ENCODE results near the gene HERC2. TPM values are rescaled to one million over a fixed set of nuclear protein-coding genes. Genes with fewer than 3 reads are reported as not detected.
"Not testable (repeated sequence)": the region's sequence is repeated elsewhere in the genome, so short reads cannot be mapped to it uniquely, and the experiment has no call there.

HERC2 gene
- total RNA-seq, 1 donor: 53.6 TPM

DNA sequence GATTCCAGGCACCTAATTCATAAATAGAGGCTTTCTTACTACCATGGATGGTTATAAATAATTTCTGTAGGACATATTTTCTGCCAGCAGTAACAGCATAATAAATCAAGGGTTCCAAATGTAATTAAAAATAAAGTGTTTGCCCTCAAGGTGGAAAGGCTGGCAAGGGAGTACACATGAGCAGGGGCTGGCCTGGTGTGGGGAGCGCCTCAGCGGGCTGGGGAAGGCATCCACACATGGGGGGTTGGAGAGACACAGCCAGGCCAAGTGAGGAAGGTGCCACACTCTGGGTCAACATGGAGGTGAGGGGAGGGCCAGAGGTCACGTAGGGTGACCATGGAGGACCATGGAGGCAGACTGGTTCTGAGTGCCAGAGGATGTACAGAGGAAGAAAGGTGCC is 157.1 kb downstream of the HERC2 start:
- TF ChIP-seq, protein P1, sequence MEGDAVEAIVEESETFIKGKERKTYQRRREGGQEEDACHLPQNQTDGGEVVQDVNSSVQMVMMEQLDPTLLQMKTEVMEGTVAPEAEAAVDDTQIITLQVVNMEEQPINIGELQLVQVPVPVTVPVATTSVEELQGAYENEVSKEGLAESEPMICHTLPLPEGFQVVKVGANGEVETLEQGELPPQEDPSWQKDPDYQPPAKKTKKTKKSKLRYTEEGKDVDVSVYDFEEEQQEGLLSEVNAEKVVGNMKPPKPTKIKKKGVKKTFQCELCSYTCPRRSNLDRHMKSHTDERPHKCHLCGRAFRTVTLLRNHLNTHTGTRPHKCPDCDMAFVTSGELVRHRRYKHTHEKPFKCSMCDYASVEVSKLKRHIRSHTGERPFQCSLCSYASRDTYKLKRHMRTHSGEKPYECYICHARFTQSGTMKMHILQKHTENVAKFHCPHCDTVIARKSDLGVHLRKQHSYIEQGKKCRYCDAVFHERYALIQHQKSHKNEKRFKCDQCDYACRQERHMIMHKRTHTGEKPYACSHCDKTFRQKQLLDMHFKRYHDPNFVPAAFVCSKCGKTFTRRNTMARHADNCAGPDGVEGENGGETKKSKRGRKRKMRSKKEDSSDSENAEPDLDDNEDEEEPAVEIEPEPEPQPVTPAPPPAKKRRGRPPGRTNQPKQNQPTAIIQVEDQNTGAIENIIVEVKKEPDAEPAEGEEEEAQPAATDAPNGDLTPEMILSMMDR (IDR thresholded peaks at IDR 0.05; ENCODE audit: extremely low read depth, low read depth, low read length): no peak
- Histone ChIP-seq H4K20me1 (ENCODE audit: insufficient read depth, low read length) (no peaks in the 10 kb centered on the region), H3K27me3 (ENCODE audit: insufficient read depth, low read length) (no peaks in the 10 kb centered on the region), H3K27ac (ENCODE audit: low read depth, low read length) (no peak overlapping the region), H3K36me3 (ENCODE audit: insufficient read depth, low read length) (peaks cover 43% of the 10 kb centered on the region), H3K4me1 (ENCODE audit: insufficient read depth, low read length) (no peaks in the 10 kb centered on the region), H3K4me3 (ENCODE audit: insufficient read depth, low read length) (no peak overlapping the region), H2AFZ (ENCODE audit: low read length) (no peak overlapping the region), H3K9me3 (ENCODE audit: low read depth, low read length) (no peaks in the 10 kb centered on the region), H3K79me2 (ENCODE audit: insufficient read depth, low read length) (no peaks in the 10 kb centered on the region), H3K4me2 (ENCODE audit: insufficient read depth, low read length) (no peak overlapping the region)
- DNase-seq (ENCODE audit: insufficient read length, low spot score, missing footprints): no peak

DNA sequence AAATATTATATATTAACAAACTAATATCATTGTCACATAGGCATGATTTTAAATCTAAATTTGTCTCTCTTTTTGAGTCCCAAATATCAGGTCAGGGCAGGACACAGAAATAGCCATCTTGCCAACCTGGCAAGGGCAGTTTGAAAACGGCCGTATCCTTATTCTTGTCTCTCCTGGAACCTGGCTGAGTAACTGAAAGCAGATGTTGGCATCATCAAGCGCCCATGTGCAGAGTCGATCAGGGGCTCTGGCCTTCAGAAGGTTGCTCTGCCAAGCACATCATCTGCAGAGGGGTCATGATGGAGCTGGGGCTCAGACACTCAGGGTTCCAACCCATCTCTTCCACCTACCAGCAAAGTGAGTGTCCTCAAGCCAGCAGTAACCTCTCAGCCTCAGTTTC is 167.7 kb downstream of the HERC2 start:
- TF ChIP-seq, protein P1 (IDR thresholded peaks at IDR 0.05; ENCODE audit: extremely low read depth, low read depth, low read length): no peak
- Histone ChIP-seq H3K4me1 (ENCODE audit: insufficient read depth, low read length) (peaks cover 3% of the 10 kb centered on the region), H3K36me3 (ENCODE audit: insufficient read depth, low read length) (peaks cover 7% of the 10 kb centered on the region), H2AFZ (ENCODE audit: low read length) (no peak overlapping the region), H4K20me1 (ENCODE audit: insufficient read depth, low read length) (peaks cover 10% of the 10 kb centered on the region), H3K9me3 (ENCODE audit: low read depth, low read length) (no peaks in the 10 kb centered on the region), H3K79me2 (ENCODE audit: insufficient read depth, low read length) (peaks cover 19% of the 10 kb centered on the region), H3K27ac (ENCODE audit: low read depth, low read length) (no peak overlapping the region), H3K4me3 (ENCODE audit: insufficient read depth, low read length) (no peak overlapping the region), H3K27me3 (ENCODE audit: insufficient read depth, low read length) (no peaks in the 10 kb centered on the region), H3K4me2 (ENCODE audit: insufficient read depth, low read length) (no peak overlapping the region)
- no peak for DNase-seq (ENCODE audit: insufficient read length, low spot score, missing footprints)

DNA sequence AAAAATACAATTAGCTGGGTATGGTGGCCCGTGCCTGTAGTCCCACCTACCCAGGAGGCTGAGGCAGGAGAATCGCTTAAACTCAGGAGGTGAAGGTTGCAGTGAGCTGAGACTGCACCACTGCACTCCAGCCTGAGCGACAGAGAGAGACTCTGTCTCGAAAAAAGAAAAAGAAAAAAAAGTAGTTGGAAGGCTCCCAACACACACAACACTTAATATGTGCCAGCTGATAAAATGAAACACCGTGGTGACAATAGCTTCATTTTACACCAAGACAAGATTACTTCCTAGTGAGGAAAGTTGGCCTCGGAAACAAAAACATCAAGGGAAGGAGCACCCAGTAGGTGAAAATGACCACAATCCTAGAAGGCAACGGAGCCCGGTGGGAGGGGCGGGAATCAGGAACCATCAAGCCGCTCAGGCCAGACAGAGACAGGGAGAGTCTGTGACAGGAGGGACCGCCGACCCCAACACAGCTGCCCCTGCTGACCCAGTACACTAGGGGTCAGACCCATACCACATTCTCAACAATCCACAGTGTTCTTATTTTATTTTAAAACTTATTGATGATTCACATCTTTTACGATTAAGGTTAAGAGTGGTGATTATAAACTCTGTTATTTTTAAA is 168.4 kb downstream of the HERC2 start:
- H3K27me3 ChIP-seq (ENCODE audit: insufficient read depth, low read length): no peaks in the 10 kb centered on the region
- H3K79me2 ChIP-seq (ENCODE audit: insufficient read depth, low read length): peaks cover 25% of the 10 kb centered on the region
- no peak overlapping the region for H2AFZ ChIP-seq (ENCODE audit: low read length)
- DNase-seq (ENCODE audit: insufficient read length, low spot score, missing footprints): no peak
- H3K4me3 ChIP-seq (ENCODE audit: insufficient read depth, low read length): no peak overlapping the region
- H3K4me1 ChIP-seq (ENCODE audit: insufficient read depth, low read length): peaks cover 3% of the 10 kb centered on the region
- TF ChIP-seq, protein P1 (IDR thresholded peaks at IDR 0.05; ENCODE audit: extremely low read depth, low read depth, low read length): no peak
- peaks cover 10% of the 10 kb centered on the region for H4K20me1 ChIP-seq (ENCODE audit: insufficient read depth, low read length)
- H3K36me3 ChIP-seq (ENCODE audit: insufficient read depth, low read length): peaks cover 7% of the 10 kb centered on the region
- H3K4me2 ChIP-seq (ENCODE audit: insufficient read depth, low read length): no peak overlapping the region
- H3K27ac ChIP-seq (ENCODE audit: low read depth, low read length): no peak overlapping the region
- H3K9me3 ChIP-seq (ENCODE audit: low read depth, low read length): no peaks in the 10 kb centered on the region

DNA sequence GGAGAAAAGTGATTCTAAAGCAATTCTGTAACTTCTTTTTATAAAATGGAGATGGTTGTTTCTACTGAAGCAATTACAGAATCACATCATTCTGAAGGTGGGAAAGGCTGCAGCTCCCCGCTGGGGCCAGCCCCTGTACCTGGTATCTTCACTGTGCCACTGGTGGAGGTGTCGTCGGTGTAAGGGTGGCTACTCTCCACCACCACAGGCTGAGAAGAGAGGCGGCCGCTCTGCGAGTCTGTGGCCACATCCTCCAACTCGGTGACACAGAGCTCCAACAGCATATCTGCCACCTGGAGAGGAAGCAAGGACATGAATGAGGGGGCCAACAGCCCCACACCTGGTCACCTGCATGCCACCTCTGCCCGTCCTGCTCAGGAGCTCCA is 169.4 kb downstream of the HERC2 start:
- not testable (repeated sequence) for H2AFZ ChIP-seq (ENCODE audit: low read length); H3K4me3 ChIP-seq (ENCODE audit: insufficient read depth, low read length); H3K4me1 ChIP-seq (ENCODE audit: insufficient read depth, low read length); H3K4me2 ChIP-seq (ENCODE audit: insufficient read depth, low read length); H3K27ac ChIP-seq (ENCODE audit: low read depth, low read length); H3K36me3 ChIP-seq (ENCODE audit: insufficient read depth, low read length); H3K9me3 ChIP-seq (ENCODE audit: low read depth, low read length); H3K27me3 ChIP-seq (ENCODE audit: insufficient read depth, low read length); DNase-seq (ENCODE audit: insufficient read length, low spot score, missing footprints)
- Histone ChIP-seq H4K20me1 (ENCODE audit: insufficient read depth, low read length) (peaks cover 18% of the 10 kb centered on the region), H3K79me2 (ENCODE audit: insufficient read depth, low read length) (peaks cover 31% of the 10 kb centered on the region)

DNA sequence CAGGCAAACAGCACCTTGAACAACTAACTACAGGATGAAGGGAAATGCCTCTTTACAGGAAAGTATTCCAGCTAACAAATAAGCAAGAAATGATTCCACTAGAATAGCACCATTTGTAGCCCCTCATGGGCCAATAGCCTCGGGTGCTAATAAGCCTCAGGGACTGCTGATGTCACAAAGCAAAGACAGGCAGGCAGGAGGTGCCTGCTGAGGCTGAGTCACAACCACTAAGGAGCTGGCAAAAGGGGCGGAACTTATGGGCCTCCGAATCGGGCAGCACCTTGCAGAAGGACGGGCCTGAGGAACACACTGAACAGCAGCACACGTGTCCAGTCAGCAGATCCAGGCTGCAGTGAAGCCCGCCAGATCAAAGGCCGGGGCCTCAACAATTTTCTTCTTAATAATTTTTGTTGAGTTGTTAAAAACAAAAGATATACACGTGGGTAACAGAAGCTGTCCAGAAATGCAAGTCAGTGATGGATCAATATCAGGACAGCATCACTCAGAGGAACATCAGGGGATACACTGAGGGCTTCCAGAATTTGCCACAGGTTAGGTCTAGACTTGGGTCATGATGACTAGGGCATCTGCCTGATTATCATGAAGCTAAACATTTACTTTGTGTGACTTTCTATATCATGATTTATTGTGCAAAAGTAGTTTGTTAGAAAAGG is 170.0 kb downstream of the HERC2 start:
- H3K36me3 ChIP-seq (ENCODE audit: insufficient read depth, low read length); H3K9me3 ChIP-seq (ENCODE audit: low read depth, low read length); H3K27me3 ChIP-seq (ENCODE audit: insufficient read depth, low read length); H2AFZ ChIP-seq (ENCODE audit: low read length); H3K4me1 ChIP-seq (ENCODE audit: insufficient read depth, low read length); H3K4me3 ChIP-seq (ENCODE audit: insufficient read depth, low read length); H3K27ac ChIP-seq (ENCODE audit: low read depth, low read length); H3K4me2 ChIP-seq (ENCODE audit: insufficient read depth, low read length): not testable (repeated sequence)
- peak; percentile 61 for DNase-seq (ENCODE audit: insufficient read length, low spot score, missing footprints)
- H3K79me2 ChIP-seq (ENCODE audit: insufficient read depth, low read length): peaks cover 31% of the 10 kb centered on the region
- peaks cover 18% of the 10 kb centered on the region for H4K20me1 ChIP-seq (ENCODE audit: insufficient read depth, low read length)

Measured in osteoblast (primary cell).